Activated T-helper 1 cell treated with Interleukin-2 at 50 U/mL for 16 hours (primary cell): ENCODE results near the gene RRAD.
A peak's percentile ranks its signal among the peaks of the same experiment; 100 is the strongest.

Experiments used
- DNase-seq: peaks from one replicate; pipeline ENCODE4 v3.0.0-alpha.2; 2020; ENCODE audit warnings: low read depth

Gene RRAD

GRCh38 chr16:66934138-66934838 lies 9.0 kb upstream of the RRAD start, which contains the start of gene CIAO2B:
TSS of gene CIAO2B (minus strand) at chr16:66934402. CDS start at chr16:66934364, 38 bp downstream.
- peak; percentile 82 for DNase-seq

- no peak for DNase-seq
Measured at GRCh38 chr16:66933776-66934137, 8.4 kb upstream of the RRAD start.

GRCh38 chr16:66932076-66932475 lies 6.7 kb upstream of the RRAD start:
- no peak for DNase-seq

- no peak for DNase-seq
Measured at GRCh38 chr16:66931665-66932064, 6.3 kb upstream of the RRAD start.

- no peak for DNase-seq
Measured at GRCh38 chr16:66930189-66930588, 4.9 kb upstream of the RRAD start.

GRCh38 chr16:66928702-66929388 lies 3.5 kb upstream of the RRAD start:
- DNase-seq = no peak

- DNase-seq = no peak
Measured at GRCh38 chr16:66927918-66928649, 2.7 kb upstream of the RRAD start.

- no peak for DNase-seq
Measured at GRCh38 chr16:66926961-66927436, 1.7 kb upstream of the RRAD start.

GRCh38 chr16:66926171-66926947 lies 1.0 kb upstream of the RRAD start:
- no peak for DNase-seq

- peak; percentile 18 for DNase-seq
Measured at GRCh38 chr16:66924527-66925321, 611 bp downstream of the RRAD start.

GRCh38 chr16:66923866-66924265 lies 1.5 kb downstream of the RRAD start:
- no peak for DNase-seq

- DNase-seq = no peak
Measured at GRCh38 chr16:66923247-66923731, 2.0 kb downstream of the RRAD start.

- DNase-seq = no peak
Measured at GRCh38 chr16:66921729-66922450, 3.4 kb downstream of the RRAD start.

GRCh38 chr16:66920924-66921680 lies 4.2 kb downstream of the RRAD start:
- DNase-seq = no peak

GRCh38 chr16:66920299-66920590 lies 5.1 kb downstream of the RRAD start:
- no peak for DNase-seq

- no peak for DNase-seq
Measured at GRCh38 chr16:66919569-66920298, 5.6 kb downstream of the RRAD start.

- DNase-seq = no peak
Measured at GRCh38 chr16:66918803-66919568, 6.3 kb downstream of the RRAD start, which contains the start of gene CDH16. TSS of gene CDH16 (minus strand) at chr16:66918885. CDS start at chr16:66918065, 820 bp downstream.

- DNase-seq = no peak
Measured at GRCh38 chr16:66918355-66918754, 7.0 kb downstream of the RRAD start.
